IPS-18a (cell line): ENCODE results near the gene TJP1.
A peak's percentile ranks its signal among the peaks of the same experiment; 100 is the strongest.
"Not testable (repeated sequence)": the region's sequence is repeated elsewhere in the genome, so short reads cannot be mapped to it uniquely, and the experiment has no call there.

ENCODE experiments used
- H3K27ac ChIP-seq: one replicate; pipeline ENCODE4 v1.5.1; 2013; ENCODE audit warnings: low read length
- H3K27me3 ChIP-seq: one replicate; pipeline ENCODE4 v1.6.1; 2013; ENCODE audit warnings: mild to moderate bottlenecking, low read length; ENCODE audit not compliant: control insufficient read depth, insufficient read depth
- H3K36me3 ChIP-seq: one replicate; pipeline ENCODE4 v1.6.1; 2013; ENCODE audit warnings: low read depth, low read length; ENCODE audit not compliant: control insufficient read depth
- H3K4me1 ChIP-seq: one replicate; pipeline ENCODE4 v1.6.1; 2013; ENCODE audit warnings: low read depth, low read length; ENCODE audit not compliant: control insufficient read depth
- H3K4me3 ChIP-seq: one replicate; pipeline ENCODE4 v1.5.1; 2013; ENCODE audit warnings: low read length
- H3K9ac ChIP-seq: one replicate; pipeline ENCODE4 v1.6.1; 2013; ENCODE audit warnings: mild to moderate bottlenecking, low read length, moderate library complexity
- H3K9me3 ChIP-seq: one replicate; pipeline ENCODE4 v1.6.1; 2013; ENCODE audit warnings: low read depth, low read length; ENCODE audit not compliant: control insufficient read depth

TJP1 gene

GRCh38 chr15:29773000-29773399 is 49.3 kb downstream of the TJP1 start:
- no peak overlapping the region for H3K27ac ChIP-seq
- peaks cover 17% of the 10 kb centered on the region for H3K4me1 ChIP-seq
- H3K4me3 ChIP-seq: no peak overlapping the region
- no peak overlapping the region for H3K9ac ChIP-seq
- H3K27me3 ChIP-seq: no peaks in the 10 kb centered on the region
- H3K9me3 ChIP-seq: no peaks in the 10 kb centered on the region
- peaks cover 22% of the 10 kb centered on the region for H3K36me3 ChIP-seq

GRCh38 chr15:29770796-29771195 is 51.5 kb downstream of the TJP1 start:
- no peak overlapping the region for H3K4me3 ChIP-seq
- H3K9me3 ChIP-seq: no peaks in the 10 kb centered on the region
- no peak overlapping the region for H3K27ac ChIP-seq
- H3K27me3 ChIP-seq: no peaks in the 10 kb centered on the region
- H3K4me1 ChIP-seq: peaks cover 13% of the 10 kb centered on the region
- H3K9ac ChIP-seq: no peak overlapping the region
- peaks cover 31% of the 10 kb centered on the region for H3K36me3 ChIP-seq

- Histone ChIP-seq H3K4me1 (peaks cover 31% of the 10 kb centered on the region), H3K27me3 (no peaks in the 10 kb centered on the region), H3K9ac (no peak overlapping the region), H3K36me3 (peaks cover 46% of the 10 kb centered on the region), H3K9me3 (no peaks in the 10 kb centered on the region), H3K27ac (no peak overlapping the region), H3K4me3 (no peak overlapping the region)
These were observed 56.3 kb downstream of the TJP1 start for GRCh38 chr15:29765898-29766527.

GRCh38 chr15:29765234-29765841 is 56.9 kb downstream of the TJP1 start:
- Histone ChIP-seq H3K9me3 (no peaks in the 10 kb centered on the region), H3K4me3 (no peak overlapping the region), H3K27me3 (no peaks in the 10 kb centered on the region), H3K27ac (no peak overlapping the region), H3K36me3 (peaks cover 49% of the 10 kb centered on the region), H3K9ac (no peak overlapping the region), H3K4me1 (peaks cover 31% of the 10 kb centered on the region)

GRCh38 chr15:29759596-29759995 is 62.7 kb downstream of the TJP1 start:
- Histone ChIP-seq H3K4me1 (peaks cover 40% of the 10 kb centered on the region), H3K4me3 (no peak overlapping the region), H3K27me3 (no peaks in the 10 kb centered on the region), H3K9ac (no peak overlapping the region), H3K36me3 (peaks cover 53% of the 10 kb centered on the region), H3K9me3 (no peaks in the 10 kb centered on the region), H3K27ac (no peak overlapping the region)

- Histone ChIP-seq H3K9ac (peak overlapping the region; percentile 7), H3K36me3 (peaks cover 36% of the 10 kb centered on the region), H3K9me3 (no peaks in the 10 kb centered on the region), H3K27ac (no peak overlapping the region), H3K4me1 (peaks cover 32% of the 10 kb centered on the region), H3K27me3 (no peaks in the 10 kb centered on the region), H3K4me3 (peak overlapping the region; percentile 16)
These were observed 65.7 kb downstream of the TJP1 start for GRCh38 chr15:29756358-29757267.

- H3K9me3 ChIP-seq, H3K9ac ChIP-seq, H3K27ac ChIP-seq, H3K27me3 ChIP-seq, H3K4me3 ChIP-seq: not testable (repeated sequence)
- Histone ChIP-seq H3K36me3 (peaks cover 12% of the 10 kb centered on the region), H3K4me1 (peaks cover 30% of the 10 kb centered on the region)
These were observed 68.3 kb downstream of the TJP1 start for GRCh38 chr15:29754009-29754408.

- H3K9ac ChIP-seq: no peak overlapping the region
- no peak overlapping the region for H3K4me3 ChIP-seq
- no peaks in the 10 kb centered on the region for H3K27me3 ChIP-seq
- H3K36me3 ChIP-seq: peaks cover 11% of the 10 kb centered on the region
- H3K4me1 ChIP-seq: peaks cover 27% of the 10 kb centered on the region
- H3K9me3 ChIP-seq: no peaks in the 10 kb centered on the region
- H3K27ac ChIP-seq: no peak overlapping the region
These were observed 68.8 kb downstream of the TJP1 start for GRCh38 chr15:29753506-29753905.

GRCh38 chr15:29750754-29751153 is 71.5 kb downstream of the TJP1 start:
- Histone ChIP-seq H3K36me3 (peaks cover 5% of the 10 kb centered on the region), H3K9ac (no peak overlapping the region), H3K4me3 (no peak overlapping the region), H3K4me1 (peaks cover 6% of the 10 kb centered on the region), H3K9me3 (no peaks in the 10 kb centered on the region), H3K27me3 (no peaks in the 10 kb centered on the region), H3K27ac (no peak overlapping the region)

GRCh38 chr15:29749365-29750086 is 72.7 kb downstream of the TJP1 start:
- Histone ChIP-seq H3K4me1 (peaks cover 6% of the 10 kb centered on the region), H3K27ac (no peak overlapping the region), H3K9me3 (no peaks in the 10 kb centered on the region), H3K36me3 (no peaks in the 10 kb centered on the region), H3K27me3 (no peaks in the 10 kb centered on the region), H3K9ac (no peak overlapping the region), H3K4me3 (no peak overlapping the region)

GRCh38 chr15:29747837-29748417 is 74.3 kb downstream of the TJP1 start:
- Histone ChIP-seq H3K27me3 (no peaks in the 10 kb centered on the region), H3K9me3 (no peaks in the 10 kb centered on the region)

More at GRCh38 chr15:29747837-29748417, 74.3 kb downstream of the TJP1 start:
- Histone ChIP-seq H3K9ac (no peak overlapping the region), H3K4me1 (peaks cover 6% of the 10 kb centered on the region), H3K36me3 (no peaks in the 10 kb centered on the region), H3K4me3 (no peak overlapping the region), H3K27ac (no peak overlapping the region)
